ENCODE results near the gene KCNT1. TPM values are rescaled to one million over a fixed set of nuclear protein-coding genes. Genes with fewer than 3 reads are reported as not detected.

The KCNT1 gene
- total RNA-seq, 2 experiments from 2014 or later = 0.11 to 0.22 TPM

DNA sequence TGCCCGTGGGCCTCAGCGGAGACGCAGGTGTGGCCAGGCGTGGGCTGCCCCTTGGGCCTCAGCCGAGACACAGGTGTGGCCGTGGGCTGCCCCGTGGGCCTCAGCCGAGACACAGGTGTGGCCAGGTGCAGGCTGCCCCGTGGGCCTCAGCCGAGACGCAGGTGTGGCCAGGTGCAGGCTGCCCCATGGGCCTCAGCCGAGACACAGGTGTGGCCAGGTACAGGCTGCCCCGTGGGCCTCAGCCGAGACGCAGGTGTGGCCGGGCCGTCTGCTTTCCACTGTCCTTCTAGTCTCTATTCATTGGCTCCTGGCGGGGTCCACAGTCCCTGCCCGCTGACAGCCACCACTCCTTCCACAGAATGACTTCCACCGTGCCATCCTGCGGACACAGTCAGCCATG lies 56.1 kb downstream of the KCNT1 start:
- Histone ChIP-seq H3K4me1 (ENCODE audit: insufficient read depth, low read length) (no peaks in the 10 kb centered on the region), H3K27me3 (ENCODE audit: control insufficient read depth in 1 of 2, insufficient read depth in 2 of 2, low read length in 2 of 2) (no peaks in the 10 kb centered on the region), H3K9me3 (ENCODE audit: control insufficient read depth in 1 of 2, insufficient read depth in 1 of 2, low read length in 2 of 2) (peaks cover 0 to 42% of the 10 kb centered on the region in 2 experiments), H3K27ac (ENCODE audit: low read depth in 1 of 2, low read length in 2 of 2) (no peak overlapping the region), H3K4me3 (ENCODE audit: low read length) (no peak overlapping the region), H3K36me3 (ENCODE audit: insufficient read depth, low read length) (no peaks in the 10 kb centered on the region)
- H3K27me3 Mint-ChIP-seq = peaks cover under 1% of the 10 kb centered on the region
- H3K36me3 Mint-ChIP-seq (ENCODE audit: low read depth) = no peaks in the 10 kb centered on the region
- no peak overlapping the region for H3K4me3 Mint-ChIP-seq
- no peak for DNase-seq
- no peaks in the 10 kb centered on the region for H3K4me1 Mint-ChIP-seq (ENCODE audit: low read depth)
- ChIA-PET POLR2A (no interaction called here), CTCF (no interaction called here)
- ATAC-seq (ENCODE audit: poor library complexity) = no peak
- no peak overlapping the region for H3K27ac Mint-ChIP-seq
- no peaks in the 10 kb centered on the region for H3K9me3 Mint-ChIP-seq
- no peak for TF ChIP-seq CTCF (IDR thresholded peaks at IDR 0.05)
- intact Hi-C loops (cut with DNase I, micrococcal nuclease) = no loop called here

DNA sequence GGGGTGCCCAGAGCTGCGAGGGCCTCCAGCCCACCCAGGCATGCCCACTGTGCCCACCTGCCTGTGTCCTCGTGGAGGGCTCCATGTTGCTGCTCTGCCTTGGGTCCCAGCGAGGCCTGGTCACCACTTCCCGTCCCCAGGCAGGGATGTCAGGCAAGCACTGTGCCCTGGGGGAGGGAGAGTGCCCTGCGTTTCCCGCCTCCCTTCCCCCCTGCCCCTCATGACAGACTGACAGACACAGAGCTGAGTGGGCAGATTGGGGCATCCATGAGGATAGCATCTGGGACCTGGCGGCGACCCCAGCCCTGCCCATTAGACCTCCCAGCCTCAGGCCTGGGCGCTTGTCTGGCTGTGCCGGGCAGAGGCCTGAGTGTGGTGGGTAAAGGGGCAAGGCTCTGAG lies 56.9 kb downstream of the KCNT1 start:
- no peak overlapping the region for H3K4me3 ChIP-seq (ENCODE audit: low read length)
- H3K9me3 Mint-ChIP-seq = no peaks in the 10 kb centered on the region
- no peak overlapping the region for H3K4me3 Mint-ChIP-seq
- no peaks in the 10 kb centered on the region for H3K27me3 Mint-ChIP-seq
- intact Hi-C loops (cut with DNase I, micrococcal nuclease) = no loop called here
- H3K36me3 Mint-ChIP-seq (ENCODE audit: low read depth) = no peaks in the 10 kb centered on the region
- H3K27me3 ChIP-seq (ENCODE audit: control insufficient read depth in 1 of 2, insufficient read depth in 2 of 2, low read length in 2 of 2) = no peaks in the 10 kb centered on the region
- no peak for TF ChIP-seq CTCF (IDR thresholded peaks at IDR 0.05)
- H3K4me1 ChIP-seq (ENCODE audit: insufficient read depth, low read length) = no peaks in the 10 kb centered on the region
- H3K36me3 ChIP-seq (ENCODE audit: insufficient read depth, low read length) = no peaks in the 10 kb centered on the region
- ATAC-seq (ENCODE audit: poor library complexity) (no peak), DNase-seq (no peak)
- H3K9me3 ChIP-seq (ENCODE audit: control insufficient read depth in 1 of 2, insufficient read depth in 1 of 2, low read length in 2 of 2) = peaks cover 0 to 43% of the 10 kb centered on the region in 2 experiments
- no peaks in the 10 kb centered on the region for H3K4me1 Mint-ChIP-seq (ENCODE audit: low read depth)
- ChIA-PET CTCF (no interaction called here), POLR2A (no interaction called here)
- no peak overlapping the region for H3K27ac ChIP-seq (ENCODE audit: low read depth in 1 of 2, low read length in 2 of 2)
- no peak overlapping the region for H3K27ac Mint-ChIP-seq

- ATAC-seq (ENCODE audit: poor library complexity) = no peak
- Mint-ChIP-seq H3K27ac (no peak overlapping the region), H3K36me3 (ENCODE audit: low read depth) (no peaks in the 10 kb centered on the region), H3K9me3 (no peaks in the 10 kb centered on the region), H3K4me3 (no peak overlapping the region), H3K4me1 (ENCODE audit: low read depth) (no peaks in the 10 kb centered on the region), H3K27me3 (no peaks in the 10 kb centered on the region)
- Histone ChIP-seq H3K36me3 (ENCODE audit: insufficient read depth, low read length) (no peaks in the 10 kb centered on the region), H3K4me1 (ENCODE audit: insufficient read depth, low read length) (no peaks in the 10 kb centered on the region), H3K9me3 (ENCODE audit: control insufficient read depth in 1 of 2, insufficient read depth in 1 of 2, low read length in 2 of 2) (peaks cover 0 to 42% of the 10 kb centered on the region in 2 experiments), H3K4me3 (ENCODE audit: low read length) (no peak overlapping the region), H3K27me3 (ENCODE audit: control insufficient read depth in 1 of 2, insufficient read depth in 2 of 2, low read length in 2 of 2) (no peaks in the 10 kb centered on the region), H3K27ac (ENCODE audit: low read depth in 1 of 2, low read length in 2 of 2) (no peak overlapping the region)
- intact Hi-C loops (cut with DNase I, micrococcal nuclease) = no loop called here
- ChIA-PET POLR2A (no interaction called here), CTCF (no interaction called here)
- TF ChIP-seq CTCF (IDR thresholded peaks at IDR 0.05) = no peak
- no peak for DNase-seq
These were observed 57.8 kb downstream of the KCNT1 start for GRCh38 chr9:135759676-135760300.

Measured in CD4-positive, alpha-beta T cell (primary cell).